Caco-2 (cell line): ENCODE data around the gene TMCC2. TPM values are rescaled to one million over a fixed set of nuclear protein-coding genes. Genes with fewer than 3 reads are reported as not detected.

Experiments used
- BruUV-seq: library from RNA; stranded (reverse); fragments of 400-500 nt; replicated peaks from 2 replicates; lab custom pipeline; 2021; lab: Mats Ljungman, UMichigan
- CTCF ChIA-PET: fragments of 300-600 bp; sonication (Branson Sonifier 250); formaldehyde crosslinking; loops from one replicate; lab custom pipeline; 2022; ENCODE audit warnings: antibody characterized with exemption; lab: Charles Lee
- POLR2A ChIA-PET: fragments of 300-600 bp; sonication (Branson Sonifier 250); formaldehyde crosslinking; loops from one replicate; lab custom pipeline; 2022; ENCODE audit warnings: antibody characterized with exemption; lab: Charles Lee
- DNase-seq, 2 experiments: peaks; one replicate each; pipeline versions ENCODE4 v3.0.0 to v3.0.0-alpha.2; 2020 to 2022
- H3K27me3 ChIP-seq: replicated peaks from 2 replicates; pipeline ENCODE4 v1.6.0; 2011; ENCODE audit warnings: low read length; ENCODE audit not compliant: control insufficient read depth, insufficient read depth
- H3K36me3 ChIP-seq: 2 replicates; pipeline ENCODE4 v1.5.1; 2011; ENCODE audit warnings: low read length; ENCODE audit not compliant: control insufficient read depth, insufficient read depth
- H3K4me1 ChIP-seq: fragments of 250-450 bp; sonication (Bioruptor Pico); 2 replicates; pipeline ENCODE4 v1.5.1; 2020; ENCODE audit warnings: mild to moderate bottlenecking
- H3K4me3 ChIP-seq: 2 replicates; pipeline ENCODE4 v1.5.1; 2011; ENCODE audit warnings: low read depth, mild to moderate bottlenecking, control low read depth, low read length
- H3K9me3 ChIP-seq: fragments of 250-450 bp; sonication (Bioruptor Pico); 2 replicates; pipeline ENCODE4 v1.5.1; 2020; ENCODE audit warnings: mild to moderate bottlenecking, moderate library complexity
- H3K27ac Mint-ChIP-seq: one replicate; pipeline ENCODE4 v1.8.0; 2022; ENCODE audit warnings: mixed read lengths; ENCODE audit not compliant: unreplicated experiment
- H3K27me3 Mint-ChIP-seq: one replicate; pipeline ENCODE4 v1.8.0; 2022; ENCODE audit warnings: mixed read lengths; ENCODE audit not compliant: insufficient read depth, unreplicated experiment
- H3K36me3 Mint-ChIP-seq: one replicate; pipeline ENCODE4 v1.8.0; 2022; ENCODE audit warnings: mild to moderate bottlenecking, mixed read lengths; ENCODE audit not compliant: insufficient read depth, unreplicated experiment
- H3K4me1 Mint-ChIP-seq: one replicate; pipeline ENCODE4 v1.8.0; 2022; ENCODE audit warnings: low read depth, mixed read lengths; ENCODE audit not compliant: unreplicated experiment
- H3K4me3 Mint-ChIP-seq: one replicate; pipeline ENCODE4 v1.8.0; 2022; ENCODE audit warnings: mild to moderate bottlenecking, moderate library complexity, mixed read lengths; ENCODE audit not compliant: unreplicated experiment
- H3K9me3 Mint-ChIP-seq: one replicate; pipeline ENCODE4 v1.8.0; 2022; ENCODE audit warnings: mixed read lengths; ENCODE audit not compliant: unreplicated experiment
- CTCF ChIP-seq, 2 experiments: fragments of 200-600 bp in 1 of 2; IDR thresholded peaks; 1 replicate in 1 of 2; 2 replicates in 1 of 2; pipeline versions ENCODE4 v1.5.1 to v1.8.0; 2011 to 2022; ENCODE audit warnings: antibody characterized with exemption in 1 of 2, control low read depth in 1 of 2, inconsistent platforms in 1 of 2, low read depth in 1 of 2, low read length in 1 of 2, mild to moderate bottlenecking in 1 of 2, moderate library complexity in 1 of 2; ENCODE audit not compliant: insufficient read depth in 1 of 2, severe bottlenecking in 1 of 2, unreplicated experiment in 1 of 2
- intact Hi-C: fragments of 100-400 bp; cut with micrococcal nuclease; formaldehyde crosslinking; loops from one replicate; pipeline ENCODE4 v1.10.0; 2022; ENCODE audit not compliant: unreplicated experiment
- total RNA-seq: library from RNA; stranded (reverse); gene quantifications from 2 replicates; pipeline ENCODE4 v1.2.3, GENCODE V29; 2022

TMCC2 gene
- total RNA-seq, 1 experiment from 2014 or later: 0.91 TPM

DNA sequence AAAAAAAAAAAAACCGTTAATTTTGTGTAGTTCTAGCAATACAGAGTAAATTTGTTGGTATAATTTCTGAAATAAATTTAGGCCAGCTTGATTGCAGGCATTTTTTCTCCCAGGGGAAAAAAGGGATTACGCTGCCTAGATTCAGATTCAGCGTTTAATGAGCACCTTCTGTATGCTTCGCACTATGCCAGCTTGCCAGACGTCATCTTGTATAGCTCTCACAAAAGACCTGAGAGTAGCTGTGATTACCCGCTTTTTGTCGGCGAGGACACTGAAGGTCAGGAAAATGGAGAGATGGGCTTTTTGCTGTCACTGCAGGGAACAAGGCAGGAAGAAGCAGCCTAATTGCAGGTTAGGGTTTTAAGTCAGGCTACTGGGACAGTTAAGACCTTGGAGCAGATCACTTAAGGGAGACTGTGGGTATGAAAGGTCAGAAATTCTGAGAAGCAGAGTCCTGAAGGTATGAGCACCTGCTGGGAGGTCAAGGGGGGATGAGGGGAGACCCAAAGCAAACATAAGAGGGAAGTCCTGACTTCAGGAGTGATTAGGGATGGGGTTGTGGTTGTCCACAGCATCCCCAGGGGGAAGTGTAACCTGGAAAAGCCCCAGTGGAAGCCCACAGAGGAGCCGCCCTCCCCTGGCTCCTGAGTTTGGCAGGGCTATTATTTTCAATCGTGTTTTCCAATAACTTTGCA, 39.0 kb downstream of the TMCC2 start:
- peaks cover 10% of the 10 kb centered on the region for H3K4me1 Mint-ChIP-seq
- H3K9me3 Mint-ChIP-seq: no peaks in the 10 kb centered on the region
- H3K9me3 ChIP-seq: no peaks in the 10 kb centered on the region
- H3K4me3 ChIP-seq: no peak overlapping the region
- CTCF ChIA-PET: interaction anchor here (0.7 to 2.4 kb wide), 2 partner anchors 38 to 70 kb away, joined by 3 to 7 read pairs; no protein-coding TSS in a partner anchor
- no peaks in the 10 kb centered on the region for H3K36me3 Mint-ChIP-seq
- intact Hi-C loops: no loop called here
- POLR2A ChIA-PET: interaction anchor here (0.6 kb wide), 1 partner anchor 33 kb away, joined by 4 read pairs; no protein-coding TSS in a partner anchor
- no peak overlapping the region for H3K4me3 Mint-ChIP-seq
- no peaks in the 10 kb centered on the region for H3K27me3 ChIP-seq
- no peak overlapping the region for H3K27ac Mint-ChIP-seq
- no peak for DNase-seq
- H3K27me3 Mint-ChIP-seq: no peaks in the 10 kb centered on the region
- BruUV-seq: no TSS peak
- TF ChIP-seq CTCF (IDR thresholded peaks at IDR 0.05; ENCODE audit: insufficient read depth in 1 of 2, low read depth in 1 of 2, low read length in 1 of 2, severe bottlenecking in 1 of 2, unreplicated experiment in 1 of 2): no peak
- H3K4me1 ChIP-seq: peaks cover 11% of the 10 kb centered on the region
- no peaks in the 10 kb centered on the region for H3K36me3 ChIP-seq

GRCh38 chr1:205267306-205267902, 39.7 kb downstream of the TMCC2 start:
- intact Hi-C loops: no loop called here
- CTCF ChIA-PET: interaction anchor here (1.0 to 2.4 kb wide), 2 partner anchors 38 to 57 kb away, joined by 3 to 7 read pairs; no protein-coding TSS in a partner anchor
- TF ChIP-seq CTCF (IDR thresholded peaks at IDR 0.05; ENCODE audit: insufficient read depth in 1 of 2, low read depth in 1 of 2, low read length in 1 of 2, severe bottlenecking in 1 of 2, unreplicated experiment in 1 of 2): no peak
- no peaks in the 10 kb centered on the region for H3K9me3 ChIP-seq
- H3K4me1 ChIP-seq: peaks cover 11% of the 10 kb centered on the region
- H3K27ac Mint-ChIP-seq: no peak overlapping the region
- no peaks in the 10 kb centered on the region for H3K36me3 ChIP-seq
- H3K4me1 Mint-ChIP-seq: peaks cover 10% of the 10 kb centered on the region
- H3K27me3 ChIP-seq: no peaks in the 10 kb centered on the region
- BruUV-seq: no TSS peak
- H3K9me3 Mint-ChIP-seq: no peaks in the 10 kb centered on the region
- no peak overlapping the region for H3K4me3 Mint-ChIP-seq
- DNase-seq: no peak
- no peaks in the 10 kb centered on the region for H3K36me3 Mint-ChIP-seq
- H3K4me3 ChIP-seq: no peak overlapping the region
- POLR2A ChIA-PET: no interaction called here
- H3K27me3 Mint-ChIP-seq: no peaks in the 10 kb centered on the region

GRCh38 chr1:205268846-205269680, 41.3 kb downstream of the TMCC2 start:
- BruUV-seq: no TSS peak
- Mint-ChIP-seq H3K27ac (no peak overlapping the region), H3K27me3 (no peaks in the 10 kb centered on the region), H3K4me1 (peaks cover 17% of the 10 kb centered on the region), H3K9me3 (no peaks in the 10 kb centered on the region), H3K36me3 (no peaks in the 10 kb centered on the region), H3K4me3 (no peak overlapping the region)
- peaks cover 20% of the 10 kb centered on the region for H3K4me1 ChIP-seq
- intact Hi-C loops: no loop called here
- H3K4me3 ChIP-seq: no peak overlapping the region
- no peaks in the 10 kb centered on the region for H3K36me3 ChIP-seq
- H3K9me3 ChIP-seq: no peaks in the 10 kb centered on the region
- no peak for TF ChIP-seq CTCF (IDR thresholded peaks at IDR 0.05; ENCODE audit: insufficient read depth in 1 of 2, low read depth in 1 of 2, low read length in 1 of 2, severe bottlenecking in 1 of 2, unreplicated experiment in 1 of 2)
- DNase-seq: no peak
- ChIA-PET POLR2A (no interaction called here), CTCF (no interaction called here)
- H3K27me3 ChIP-seq: no peaks in the 10 kb centered on the region
